GM12891 (cell line): ENCODE measurements around the gene DCST2.

Source experiments
- POLR2A ChIP-seq: IDR thresholded peaks from 2 replicates; pipeline ENCODE4 v1.6.1; 2011; ENCODE audit warnings: low read depth, low read length, control low read depth
- POLR2AphosphoS5 ChIP-seq: IDR thresholded peaks from 2 replicates; pipeline ENCODE4 v1.6.1; 2011; ENCODE audit warnings: low read depth, low read length, control low read depth
- SPI1 ChIP-seq: IDR thresholded peaks from 2 replicates; pipeline ENCODE4 v1.6.1; 2011; ENCODE audit warnings: low read depth, low read length, control low read depth
- TAF1 ChIP-seq: IDR thresholded peaks from 2 replicates; pipeline ENCODE4 v1.6.1; 2011; ENCODE audit warnings: low read depth, low read length, control low read depth

DNA sequence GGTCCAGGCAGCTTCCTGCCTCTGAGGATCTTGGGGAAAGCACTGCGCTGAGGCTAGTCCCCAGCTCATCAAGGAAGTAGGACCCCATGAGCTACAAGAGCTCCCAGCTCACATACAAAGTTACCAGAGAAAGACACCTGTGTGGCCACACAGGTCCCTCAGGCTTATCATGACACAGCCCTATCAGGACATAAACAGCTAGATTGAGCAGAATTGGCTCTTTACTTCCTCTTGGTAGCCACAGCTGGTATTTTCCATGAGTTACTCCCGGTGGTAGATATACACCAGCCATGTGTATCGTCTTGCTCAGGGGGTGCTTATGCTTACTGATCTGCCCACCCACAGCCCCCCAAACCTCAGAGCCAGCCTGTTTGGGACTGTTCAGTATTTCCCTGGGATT, 39.0 kb downstream of the DCST2 start:
- no peak for TF ChIP-seq POLR2AphosphoS5
- TF ChIP-seq POLR2A = no peak
- no peak for TF ChIP-seq TAF1
- no peak for TF ChIP-seq SPI1
